Stimulated activated CD4-positive, alpha-beta T cell treated with anti-CD3 and anti-CD28 coated beads, Interleukin-1b, Interleukin-23, amount 100 ng/mL, for 48 hours (primary cell): ENCODE measurements around the gene PXDN.
A peak's percentile ranks its signal among the peaks of the same experiment; 100 is the strongest.
"Not testable (repeated sequence)": the region's sequence is repeated elsewhere in the genome, so short reads cannot be mapped to it uniquely, and the experiment has no call there.

Source experiments
- DNase-seq: peaks from one replicate; pipeline ENCODE4 v3.0.0-alpha.2; 2020

Gene PXDN

GRCh38 chr2:1775511-1776035 lies 31.3 kb upstream of the PXDN start:
- DNase-seq, result no peak

- no peak for DNase-seq
These were observed 30.6 kb upstream of the PXDN start for GRCh38 chr2:1774929-1775328.

GRCh38 chr2:1773883-1774282 lies 29.6 kb upstream of the PXDN start:
- DNase-seq, result no peak

- DNase-seq, result no peak
These were observed 28.4 kb upstream of the PXDN start for GRCh38 chr2:1772471-1773267.

- DNase-seq, result no peak
These were observed 27.4 kb upstream of the PXDN start for GRCh38 chr2:1771626-1772280.

- DNase-seq, result no peak
These were observed 26.5 kb upstream of the PXDN start for GRCh38 chr2:1770566-1771380.

- peak; percentile 54 for DNase-seq
These were observed 25.5 kb upstream of the PXDN start for GRCh38 chr2:1769703-1770422.

- DNase-seq, result no peak
These were observed 23.8 kb upstream of the PXDN start for GRCh38 chr2:1767939-1768691.

- no peak for DNase-seq
These were observed 22.8 kb upstream of the PXDN start for GRCh38 chr2:1766851-1767811.

- DNase-seq, result no peak
These were observed 22.1 kb upstream of the PXDN start for GRCh38 chr2:1766425-1766824.

- not testable (repeated sequence) for DNase-seq
These were observed 20.9 kb upstream of the PXDN start for GRCh38 chr2:1765201-1765600.

- DNase-seq, result no peak
These were observed 15.3 kb upstream of the PXDN start for GRCh38 chr2:1759611-1759930.

GRCh38 chr2:1758774-1759610 lies 14.7 kb upstream of the PXDN start:
- DNase-seq, result no peak

- no peak for DNase-seq
These were observed 13.9 kb upstream of the PXDN start for GRCh38 chr2:1758171-1758570.

GRCh38 chr2:1757567-1757966 lies 13.3 kb upstream of the PXDN start:
- DNase-seq, result no peak

GRCh38 chr2:1757146-1757545 lies 12.8 kb upstream of the PXDN start:
- DNase-seq, result not testable (repeated sequence)

GRCh38 chr2:1756456-1756855 lies 12.1 kb upstream of the PXDN start:
- DNase-seq, result no peak

- DNase-seq, result no peak
These were observed 11.3 kb upstream of the PXDN start for GRCh38 chr2:1755436-1756191.
